HG03097 (cell line): ENCODE data around the gene SH3PXD2A.
"Not testable (repeated sequence)": the region's sequence is repeated elsewhere in the genome, so short reads cannot be mapped to it uniquely, and the experiment has no call there.

ENCODE experiments used
- ATAC-seq: cut with Tn5 transposase; IDR thresholded peaks from one replicate; pipeline ENCODE4 v1.9.1; 2021; ENCODE audit not compliant: unreplicated experiment, low FRiP score

Gene SH3PXD2A

DNA sequence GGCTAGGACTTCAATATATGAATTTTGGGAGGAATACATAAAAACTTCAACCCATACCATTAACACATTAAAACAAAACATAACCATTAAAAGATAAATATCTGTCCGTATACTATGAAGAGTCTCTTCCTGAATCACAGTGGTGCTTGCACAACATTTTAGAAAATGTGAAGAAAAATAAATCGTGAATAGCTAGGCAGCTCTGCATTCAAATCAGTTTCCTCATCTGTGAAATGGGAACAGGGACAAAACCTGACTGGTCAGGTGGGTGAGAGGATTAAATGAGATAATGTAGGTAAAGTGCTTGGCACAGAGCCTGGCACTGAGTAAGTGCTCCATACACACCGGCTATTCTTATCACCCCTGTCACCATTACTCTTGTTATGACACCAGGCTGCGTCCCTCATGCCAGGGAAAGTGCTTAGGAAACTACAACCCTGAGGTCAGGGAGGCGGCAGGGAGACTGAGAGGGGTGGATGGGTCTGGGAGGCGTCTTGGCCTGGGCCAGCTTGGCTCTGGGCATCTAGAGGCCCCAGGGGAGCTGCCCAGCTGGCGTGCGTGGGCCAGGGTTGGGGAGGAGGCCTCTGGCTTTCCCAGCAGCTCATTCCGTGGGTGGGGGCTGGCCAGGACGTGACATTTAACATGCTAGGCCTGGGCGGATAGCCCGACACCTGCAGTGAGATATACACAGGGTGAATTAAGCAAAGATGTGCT, 78.3 kb downstream of the SH3PXD2A start:
- no peak for ATAC-seq

DNA sequence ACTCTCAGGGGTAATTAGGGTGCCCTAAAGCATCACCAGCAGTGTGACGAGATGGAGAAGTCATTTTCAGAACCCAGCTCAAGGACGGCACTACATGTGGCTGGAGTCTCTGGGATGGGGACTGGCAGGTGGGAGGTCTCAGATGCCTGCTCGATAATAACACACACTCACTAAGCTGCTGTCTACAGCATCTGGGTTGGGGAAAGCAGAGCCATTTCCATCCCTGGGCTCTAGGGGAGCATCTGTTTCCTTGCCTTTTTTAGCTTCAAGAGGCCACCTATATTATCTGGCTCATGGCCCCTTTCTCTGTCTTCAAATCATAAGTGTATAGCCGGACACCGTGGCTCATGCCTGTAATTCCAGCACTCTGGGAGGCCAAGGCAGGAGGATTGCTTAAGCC, 79.6 kb downstream of the SH3PXD2A start:
- no peak for ATAC-seq

DNA sequence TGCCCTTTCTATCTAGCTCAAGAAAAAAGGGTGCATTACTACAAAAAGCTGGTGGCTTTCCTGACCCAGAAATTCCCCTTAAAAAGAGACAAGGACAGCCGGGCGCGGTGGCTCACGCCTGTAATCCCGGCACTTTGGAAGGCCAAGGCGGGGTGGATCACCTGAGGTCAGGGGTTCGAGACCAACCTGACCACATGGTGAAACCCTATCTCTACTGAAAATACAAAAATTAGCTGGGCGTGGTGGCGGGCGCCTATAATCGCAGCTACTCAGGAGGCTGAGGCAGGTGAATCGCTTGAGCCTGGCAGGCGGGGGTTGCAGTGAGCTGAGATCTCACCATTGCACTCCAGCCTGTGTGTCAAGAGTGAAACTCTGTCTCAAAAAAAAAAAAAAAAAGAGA, 82.5 kb downstream of the SH3PXD2A start:
- ATAC-seq = not testable (repeated sequence)

DNA sequence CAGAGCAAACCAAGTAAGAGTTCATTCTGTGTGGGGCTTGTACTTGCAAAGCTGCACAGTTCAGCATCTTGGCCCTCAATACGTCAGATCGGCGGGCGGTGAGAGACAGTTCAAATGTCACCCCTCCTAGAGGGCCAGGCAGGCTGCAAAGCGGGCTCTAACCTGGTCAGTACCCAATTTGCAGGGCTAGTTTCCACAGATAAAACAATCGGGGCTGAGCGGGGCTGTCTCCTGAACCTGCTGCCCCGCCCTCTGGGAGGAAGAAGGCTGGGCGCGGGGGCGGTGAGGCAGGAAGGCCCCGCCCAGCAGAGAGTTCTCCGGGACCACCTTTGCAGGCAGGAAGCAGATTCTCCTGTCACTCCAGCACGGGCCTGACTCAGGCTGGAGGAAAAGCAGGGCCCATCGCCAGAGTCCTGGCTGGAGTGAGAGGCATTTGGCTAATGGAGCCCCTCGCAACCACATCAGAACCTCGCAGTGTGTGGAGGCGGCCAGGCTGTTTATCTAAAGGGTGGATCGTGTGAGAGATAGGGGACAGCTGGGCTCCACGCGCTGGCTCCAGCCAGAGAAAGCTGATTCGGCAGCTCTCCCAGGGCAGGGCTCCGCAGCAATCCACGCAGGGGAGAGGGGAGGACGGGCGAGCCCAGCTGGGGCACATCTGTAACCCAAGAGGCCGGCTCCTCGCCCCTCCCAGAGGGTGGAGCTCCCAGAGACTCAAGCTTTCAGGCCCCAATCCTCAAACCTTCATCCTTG, 83.1 kb downstream of the SH3PXD2A start:
- peak; percentile 60 for ATAC-seq

DNA sequence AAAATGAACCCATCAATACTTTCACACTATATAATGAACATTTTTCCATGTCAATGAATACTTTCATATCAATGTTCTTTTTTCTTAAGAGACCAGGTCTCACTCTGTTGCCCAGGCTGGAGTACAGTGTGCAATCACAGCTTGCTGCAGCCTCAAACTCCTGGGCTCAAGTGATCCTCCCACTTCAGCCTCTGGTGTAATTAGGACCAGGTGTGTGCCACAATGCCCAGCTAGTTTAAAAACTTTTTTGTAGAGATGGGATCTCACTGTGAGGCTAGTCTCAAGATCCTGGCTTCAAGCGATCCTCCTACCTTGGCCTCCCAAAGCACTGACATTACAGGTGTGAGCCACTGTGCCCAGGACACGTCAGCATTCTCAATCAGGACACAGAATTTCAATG, 85.2 kb downstream of the SH3PXD2A start:
- ATAC-seq = no peak

DNA sequence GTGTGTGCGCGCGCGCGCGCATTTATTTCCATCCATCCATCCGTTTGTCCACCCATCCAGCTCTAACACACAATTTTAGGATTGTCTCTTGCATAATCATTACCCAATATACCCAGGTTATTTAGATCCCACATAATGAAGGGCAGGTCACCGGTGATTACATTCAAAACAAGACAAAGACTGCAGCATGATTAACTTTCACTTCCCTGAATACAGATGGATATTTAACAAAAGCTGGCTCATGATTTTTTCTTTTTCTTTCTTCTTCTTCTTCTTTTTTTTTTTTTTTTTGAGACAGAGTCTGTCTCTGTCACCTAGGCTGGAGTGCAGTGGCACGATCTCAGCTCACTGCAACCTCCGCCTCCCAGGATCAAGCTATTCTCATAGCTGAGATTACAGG, 86.2 kb downstream of the SH3PXD2A start:
- ATAC-seq = no peak

DNA sequence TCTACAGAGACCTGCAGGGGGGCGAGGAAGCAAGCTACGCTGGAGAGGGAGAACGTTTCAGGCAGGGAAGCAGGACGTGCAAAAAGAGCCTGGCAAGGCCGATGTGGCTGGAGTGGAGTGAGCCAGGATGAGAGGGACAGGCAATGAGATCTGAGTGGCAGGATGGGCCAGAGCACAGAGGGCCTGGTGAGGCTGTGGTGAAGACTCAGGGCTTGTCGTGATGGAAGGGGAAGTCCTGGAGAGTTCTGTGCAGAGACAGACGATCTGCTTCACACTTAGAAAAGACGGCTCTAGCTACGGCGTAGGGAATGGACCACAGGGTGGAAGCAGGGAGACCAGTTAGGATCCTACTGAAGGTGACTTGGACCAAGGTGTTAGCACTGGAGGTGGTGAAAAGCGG, 87.0 kb downstream of the SH3PXD2A start:
- no peak for ATAC-seq

DNA sequence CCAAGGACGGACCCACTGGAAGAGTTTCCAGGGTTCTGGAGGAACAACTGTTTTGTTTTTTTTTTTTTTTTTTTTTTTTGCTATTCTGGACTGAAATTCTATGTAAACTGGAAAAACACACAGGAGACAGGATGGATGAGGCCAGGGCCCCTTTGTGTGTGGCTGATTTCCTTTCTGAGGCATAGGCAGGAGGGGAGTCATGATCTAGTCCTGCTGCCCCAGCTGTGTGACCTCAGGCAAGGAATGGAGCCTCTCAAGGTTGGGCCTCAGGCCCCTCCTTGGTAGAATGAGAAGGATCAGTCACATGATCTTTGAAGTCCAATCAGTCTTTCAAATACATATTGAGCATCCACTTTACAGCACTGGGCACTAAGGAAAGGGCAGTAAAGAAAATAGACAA, 87.6 kb downstream of the SH3PXD2A start:
- ATAC-seq = no peak

DNA sequence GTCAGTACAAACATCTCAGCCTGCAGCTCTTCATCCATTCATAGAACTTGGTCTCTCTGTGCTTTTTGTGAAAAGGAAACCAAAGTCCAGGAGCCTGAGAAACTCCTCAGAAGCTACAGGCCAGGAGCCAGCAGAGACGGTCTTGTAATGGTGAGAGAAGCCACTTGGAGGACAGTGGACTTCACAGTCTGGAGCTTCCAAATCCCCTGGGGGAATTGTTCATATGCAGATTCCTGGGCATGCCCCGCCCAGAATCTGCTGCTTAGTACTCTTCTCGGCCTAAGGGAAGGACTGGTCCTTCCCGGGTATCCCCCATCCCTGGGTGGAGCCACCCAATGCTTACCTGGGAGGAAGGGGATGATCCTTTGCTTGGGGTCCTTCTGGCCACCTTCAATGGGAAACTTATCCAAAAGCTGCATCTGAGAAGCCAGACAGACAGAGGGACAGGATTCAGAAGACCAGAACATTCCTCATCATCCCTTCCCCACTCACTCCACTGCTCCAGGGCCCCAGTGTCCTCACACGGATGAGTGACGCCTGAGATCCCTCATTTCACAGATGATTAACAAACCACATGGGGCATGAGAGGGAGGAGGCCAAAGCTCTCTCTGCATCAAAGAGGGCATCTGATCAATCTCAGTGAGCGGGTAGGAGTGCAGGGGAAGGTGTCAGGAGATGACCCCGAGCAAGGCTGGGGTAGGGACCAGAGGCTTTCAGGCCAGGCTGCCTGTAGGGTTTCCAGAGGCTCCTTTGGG, 88.4 kb downstream of the SH3PXD2A start:
- no peak for ATAC-seq

DNA sequence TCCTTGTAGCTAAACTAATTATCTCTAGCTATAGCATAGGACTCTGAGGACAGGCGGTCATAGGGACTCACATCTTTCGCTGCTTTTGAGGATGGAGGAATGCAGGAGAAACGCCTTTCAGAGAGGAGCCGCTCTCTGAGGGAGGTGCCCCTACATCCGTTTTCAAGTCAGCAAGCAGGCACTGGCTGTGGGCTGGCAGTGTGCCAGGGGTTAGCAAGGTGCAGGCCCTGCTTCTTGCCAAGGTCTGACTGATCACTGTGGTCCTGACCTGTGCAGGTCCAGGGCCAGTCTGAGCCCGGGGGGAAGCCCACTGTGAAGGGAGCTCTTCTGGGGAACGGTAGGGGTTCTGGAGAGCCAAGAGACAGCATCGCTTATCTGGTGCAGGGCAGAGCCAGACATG, 89.4 kb downstream of the SH3PXD2A start:
- ATAC-seq = no peak

DNA sequence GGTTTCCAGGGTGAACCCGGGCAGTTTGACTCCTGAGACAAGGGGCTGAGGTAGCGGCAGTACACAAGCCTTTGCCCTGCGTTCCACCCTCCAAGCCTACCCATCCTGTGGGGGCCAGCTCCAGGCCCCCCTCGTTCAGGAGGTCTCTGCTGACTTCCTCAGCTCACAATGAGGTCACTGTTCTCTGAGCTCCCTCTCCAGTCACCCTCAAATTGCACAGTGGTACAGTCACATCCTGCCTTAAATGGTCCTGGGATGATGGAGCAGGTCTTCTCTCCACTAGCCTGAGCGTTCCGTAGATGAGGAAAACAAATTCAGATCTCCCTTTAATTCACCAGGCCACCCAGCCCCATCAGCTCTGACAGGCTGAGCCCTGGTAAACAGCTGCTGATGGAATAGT, 90.2 kb downstream of the SH3PXD2A start:
- no peak for ATAC-seq

DNA sequence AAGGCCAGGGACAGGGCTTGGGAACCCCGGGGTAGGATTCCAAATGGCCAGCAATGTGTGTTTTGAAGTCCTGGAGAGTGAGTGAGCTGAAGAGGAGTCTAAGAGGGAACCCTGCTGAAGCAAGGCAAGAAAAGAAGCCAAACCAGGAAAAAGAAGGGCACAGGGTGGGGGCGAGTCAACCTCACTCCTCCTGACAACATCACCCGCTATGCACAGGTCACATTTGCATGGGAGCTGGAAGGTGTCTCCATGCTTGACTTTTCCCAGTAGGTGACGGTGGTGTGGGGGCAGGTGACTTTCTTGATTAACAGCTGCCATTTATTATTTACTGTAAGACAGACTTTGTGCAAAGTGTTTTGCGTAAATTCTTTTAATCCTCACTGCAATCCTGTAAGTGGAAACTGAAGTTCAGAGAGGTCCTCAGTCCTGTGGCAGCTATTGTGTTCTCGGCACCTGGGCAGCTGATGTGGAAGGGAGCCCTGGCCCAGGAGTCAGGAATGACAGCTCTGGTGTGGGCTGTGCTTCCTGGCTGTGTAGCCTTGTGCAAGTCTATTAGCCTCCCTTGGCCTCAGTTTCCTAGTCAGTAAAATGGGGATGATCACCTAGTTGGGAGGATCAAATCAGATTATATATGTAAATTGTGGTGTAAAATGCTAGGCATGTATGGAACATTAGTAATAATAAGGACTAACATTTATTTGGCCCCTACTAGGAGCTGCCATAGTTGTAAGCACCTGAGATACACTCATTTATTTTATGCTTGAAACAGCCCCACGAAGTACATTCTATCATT, 90.9 kb downstream of the SH3PXD2A start:
- ATAC-seq = no peak

DNA sequence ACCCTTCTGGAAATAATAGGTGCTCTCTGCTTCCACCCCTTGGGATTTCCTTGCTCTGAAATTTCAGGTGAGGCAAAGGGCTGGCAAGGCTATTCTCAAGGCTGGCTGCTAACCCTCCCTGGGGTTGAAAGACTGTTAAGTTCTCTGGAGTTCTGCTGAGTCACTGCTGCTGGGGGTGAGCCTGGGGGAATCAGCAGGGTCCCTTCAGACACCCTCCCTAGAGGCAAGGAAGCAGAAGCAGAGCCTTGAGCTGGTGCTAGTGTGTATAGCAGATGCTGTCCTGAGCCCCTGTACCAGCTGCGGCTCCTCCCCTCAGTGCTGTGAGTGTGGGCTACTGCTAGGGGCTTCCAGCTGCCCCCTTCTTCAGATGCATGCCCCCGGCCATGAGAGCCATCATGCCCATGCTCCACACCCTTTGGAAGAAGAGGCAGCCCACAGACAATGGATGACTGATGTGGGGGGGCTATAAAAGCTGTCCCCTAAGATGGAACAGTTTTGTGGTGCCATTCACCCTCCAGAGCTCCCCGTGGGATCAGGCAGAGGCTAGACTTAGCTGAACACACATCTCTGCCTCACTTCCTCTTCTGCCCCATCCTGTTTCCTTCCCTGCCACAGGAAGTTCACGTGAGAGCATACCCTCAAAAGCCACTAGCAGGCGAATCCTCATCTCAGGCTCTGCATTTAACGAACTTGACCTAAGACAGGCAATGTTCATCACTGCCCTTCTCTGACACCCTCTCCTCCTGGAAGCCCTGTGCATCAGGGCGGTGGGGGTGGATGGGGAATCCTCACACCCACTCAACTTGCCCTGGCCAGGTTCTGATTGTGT, 91.8 kb downstream of the SH3PXD2A start:
- no peak for ATAC-seq

DNA sequence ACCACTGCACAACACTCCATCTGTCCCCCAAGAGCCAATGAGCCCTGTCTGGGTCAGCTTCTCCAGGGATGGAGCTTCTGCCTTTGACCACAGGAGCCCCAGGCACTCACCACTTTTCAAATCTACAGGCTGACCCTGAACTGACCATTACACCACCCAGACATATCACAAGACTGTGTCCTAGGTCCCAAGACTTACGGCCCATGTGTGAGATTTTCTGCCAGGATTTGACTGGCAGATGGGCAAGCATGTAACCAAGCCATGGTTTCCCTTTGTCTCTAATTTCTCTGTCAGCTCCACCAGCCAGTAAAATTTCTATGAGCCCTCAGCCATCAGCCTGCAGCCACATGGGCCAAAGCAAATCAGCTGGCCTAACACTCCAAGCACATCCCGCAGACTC, 92.5 kb downstream of the SH3PXD2A start:
- ATAC-seq = no peak

DNA sequence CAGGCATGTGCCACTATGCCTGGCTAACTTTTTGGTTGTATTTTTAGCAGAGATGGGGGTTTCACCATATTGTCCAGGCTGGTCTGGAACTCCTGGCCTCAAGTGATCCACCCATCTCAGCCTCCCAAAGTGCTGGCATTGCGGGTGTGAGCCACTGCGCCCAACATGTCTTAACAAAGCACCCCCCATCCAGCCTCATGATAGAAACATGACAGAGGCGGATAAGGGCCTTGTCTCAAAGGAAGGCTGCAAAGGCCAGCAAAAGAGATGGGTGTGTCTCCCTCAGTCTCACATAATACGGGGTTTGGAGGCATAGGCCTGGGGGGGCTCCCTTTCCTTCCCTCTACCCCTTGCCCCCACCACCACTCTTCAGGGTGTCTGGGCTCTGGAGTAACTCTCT, 93.2 kb downstream of the SH3PXD2A start:
- no peak for ATAC-seq

DNA sequence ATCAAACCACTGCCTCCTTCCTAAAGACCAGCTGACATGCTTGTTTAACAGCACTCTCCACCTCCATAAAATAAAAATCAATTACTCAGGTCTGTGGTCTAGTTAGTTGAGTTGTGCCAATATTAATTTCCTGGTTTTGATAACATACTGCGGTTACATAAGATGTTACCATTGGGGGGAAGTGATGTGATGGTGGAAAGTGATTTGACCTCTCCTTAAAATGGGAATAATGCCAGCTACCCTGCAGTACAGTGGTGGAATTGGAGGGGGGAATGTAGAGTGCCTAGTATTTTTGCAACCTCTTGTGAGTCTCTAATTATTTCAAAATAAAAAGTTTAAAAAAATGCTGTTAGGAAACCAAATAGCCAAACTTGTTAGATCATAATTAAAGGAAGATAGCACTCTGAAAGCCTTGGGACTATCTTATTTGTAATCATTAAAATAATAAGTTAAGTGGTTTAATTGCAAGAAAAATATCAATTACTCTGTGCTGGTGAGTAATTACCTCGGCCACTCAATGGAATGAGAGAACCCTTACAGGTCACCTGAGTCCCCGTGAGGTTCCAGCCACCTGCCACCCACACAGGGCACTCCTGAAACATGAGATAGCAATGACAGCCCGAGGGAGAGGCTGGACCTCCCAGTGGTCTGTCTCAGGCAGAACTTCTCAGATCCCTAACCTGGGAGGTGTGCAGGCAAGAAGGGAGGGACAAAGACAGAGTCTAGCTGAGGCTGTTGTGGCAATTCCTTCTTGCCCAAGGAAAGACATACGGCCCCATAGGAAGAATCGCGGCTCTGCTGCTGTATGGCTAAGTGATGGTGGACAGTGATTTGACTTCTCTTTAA, 94.1 kb downstream of the SH3PXD2A start:
- no peak for ATAC-seq

DNA sequence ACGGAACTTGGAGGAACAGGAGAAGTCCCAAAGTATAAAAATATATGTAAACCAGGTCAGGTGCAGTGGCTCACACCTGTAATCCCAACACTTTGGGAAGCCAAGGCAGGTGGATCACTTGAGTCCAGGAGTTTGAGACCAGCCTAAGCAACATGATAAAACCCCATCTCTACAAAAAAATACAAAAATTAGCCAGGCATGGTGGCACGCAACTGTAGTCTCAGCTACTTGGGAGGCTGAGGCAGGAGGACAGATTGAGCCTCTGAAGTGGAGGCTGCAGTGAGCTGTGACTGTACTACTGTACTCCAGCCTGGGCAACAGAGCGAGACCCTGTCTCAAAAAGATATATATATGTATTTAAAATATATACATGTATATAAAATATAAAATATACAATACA, 95.1 kb downstream of the SH3PXD2A start:
- not testable (repeated sequence) for ATAC-seq

DNA sequence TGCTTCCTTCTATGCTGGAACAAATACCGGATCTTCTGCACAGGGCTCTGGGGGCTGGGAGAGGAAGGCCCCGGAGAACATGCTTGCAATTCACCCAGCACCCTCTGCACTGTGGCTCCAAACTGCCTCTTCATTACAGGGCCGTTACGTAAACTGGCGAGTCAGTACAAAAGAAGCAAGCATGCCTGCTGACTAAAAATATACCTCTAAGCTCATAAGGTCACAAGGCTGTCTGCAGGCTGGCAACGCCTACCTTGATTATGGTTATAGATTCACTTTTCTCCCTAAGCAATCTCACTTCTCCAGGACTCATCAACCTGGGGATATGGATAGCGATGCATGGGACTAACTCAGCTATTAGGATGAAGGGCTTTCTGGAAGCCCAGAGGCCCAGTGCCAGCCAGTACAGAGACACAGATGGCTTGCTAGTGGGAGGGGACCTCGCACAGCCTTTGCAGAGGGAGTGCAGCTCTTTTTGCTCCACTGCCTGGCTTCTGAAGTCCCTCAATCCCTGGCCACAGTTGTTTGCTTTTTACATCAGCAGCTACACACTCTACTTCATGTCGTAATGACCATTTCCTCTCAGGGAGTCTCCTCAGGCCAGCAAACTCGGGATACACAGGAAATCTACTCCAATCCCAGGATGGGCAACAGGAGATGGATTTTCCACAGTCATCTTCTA, 96.1 kb downstream of the SH3PXD2A start:
- no peak for ATAC-seq

DNA sequence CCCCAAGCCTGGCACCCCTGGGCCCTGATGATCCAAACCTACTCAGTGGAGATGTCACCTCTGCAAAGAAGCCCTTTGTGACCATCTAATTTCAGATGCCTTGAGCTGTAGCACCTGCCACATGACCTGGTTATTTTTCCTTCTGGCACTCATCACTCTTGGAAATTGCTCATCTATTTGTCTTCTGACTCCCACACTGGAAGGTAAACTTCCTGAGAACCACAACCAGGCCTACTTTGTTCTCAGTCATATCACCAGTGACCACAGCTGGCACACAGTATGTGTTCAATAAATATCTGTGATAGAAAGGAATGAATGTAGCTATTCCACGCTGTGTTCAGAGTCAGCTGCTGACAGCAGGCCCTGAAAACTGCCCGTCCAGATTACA, 97.1 kb downstream of the SH3PXD2A start:
- no peak for ATAC-seq
